Measurements from ENCODE around the gene ST3GAL4. TPM values are rescaled to one million over a fixed set of nuclear protein-coding genes. Genes with fewer than 3 reads are reported as not detected.
A peak's percentile ranks its signal among the peaks of the same experiment; 100 is the strongest.

Gene ST3GAL4
- total RNA-seq, 1 experiment from 2014 or later: 13.6 TPM

GRCh38 chr11:126450806-126451205 lies 95.3 kb downstream of the ST3GAL4 start:
- Mint-ChIP-seq H3K36me3 (ENCODE audit: insufficient read depth in 1 of 3, low read depth in 3 of 3) (peaks cover 5 to 15% (median 9%) of the 10 kb centered on the region in 3 experiments), H3K27ac (peak overlapping the region in 2 of 3 experiments; percentile 37 to 75; a peak in 2 of 7 replicates)
- no peak overlapping the region for H3K4me2 ChIP-seq (ENCODE audit: insufficient read depth, insufficient read length, low read length)

More at GRCh38 chr11:126450806-126451205, 95.3 kb downstream of the ST3GAL4 start:
- Mint-ChIP-seq H3K9me3 (peaks cover 15 to 16% of the 10 kb centered on the region in 2 experiments), H3K27me3 (ENCODE audit: low read depth) (peaks cover 5% of the 10 kb centered on the region), H3K4me1 (peaks cover 2 to 17% of the 10 kb centered on the region in 2 experiments; a peak in 3 of 4 replicates), H3K4me3 (peak overlapping the region in 1 of 2 experiments; percentile 53; a peak in 1 of 5 replicates)
- Histone ChIP-seq H2BK5ac (ENCODE audit: insufficient read length, low read length) (no peak overlapping the region), H4K5ac (ENCODE audit: insufficient read length, low read depth, low read length) (no peak overlapping the region), H3K23me2 (ENCODE audit: insufficient read length, low read depth, low read length, poor library complexity, severe bottlenecking) (no peaks in the 10 kb centered on the region), H3K18ac (ENCODE audit: insufficient read length, low read depth, low read length) (no peak overlapping the region), H4K91ac (ENCODE audit: insufficient read length, low read depth, low read length) (no peak overlapping the region), H3K56ac (ENCODE audit: insufficient read length, low read depth, low read length) (no peak overlapping the region), H4K8ac (replicated peaks; ENCODE audit: insufficient read length, low read depth, low read length) (peak overlapping the region; percentile 3), H3K9ac (ENCODE audit: extremely low read depth, insufficient read length, low read length) (no peak overlapping the region), H3K23ac (ENCODE audit: insufficient read length, low read depth, low read length) (no peak overlapping the region), H3K4ac (ENCODE audit: low read depth, low read length) (no peak overlapping the region), H2BK20ac (ENCODE audit: low read depth, low read length, poor library complexity, severe bottlenecking) (no peak overlapping the region), H3K27me3 (ENCODE audit: insufficient read depth, low read length) (no peaks in the 10 kb centered on the region), H2AK5ac (ENCODE audit: insufficient read length, low read length) (no peak overlapping the region), H3K9me3 (ENCODE audit: control insufficient read depth, low read depth, low read length) (no peaks in the 10 kb centered on the region), H3K79me2 (ENCODE audit: insufficient read depth, low read length) (no peaks in the 10 kb centered on the region), H2AFZ (ENCODE audit: low read length) (no peak overlapping the region), H3T11ph (ENCODE audit: low read length) (no peak overlapping the region), H4K20me1 (ENCODE audit: control insufficient read depth, insufficient read depth, insufficient read length) (no peaks in the 10 kb centered on the region), H3K79me1 (ENCODE audit: insufficient read depth, low read depth, low read length, poor library complexity, severe bottlenecking) (no peaks in the 10 kb centered on the region), H2BK15ac (ENCODE audit: low read depth, low read length) (no peak overlapping the region), H3K4me1 (ENCODE audit: insufficient read depth, low read length) (no peaks in the 10 kb centered on the region), H3K14ac (ENCODE audit: insufficient read depth, low read length) (no peak overlapping the region), H2BK120ac (ENCODE audit: low read depth, low read length, poor library complexity, severe bottlenecking) (no peak overlapping the region), H2BK12ac (ENCODE audit: insufficient read length, low read depth, low read length) (no peak overlapping the region), H3K27ac (ENCODE audit: insufficient read length, low read depth, low read length) (no peak overlapping the region)
- WGBS (ENCODE audit: extremely low coverage, insufficient read length, low lambda C conversion rate): no CpG with 5 or more reads among the region's 11 CpGs
- DNase-seq: no peak
- no peak for TF ChIP-seq CTCF (conservative IDR thresholded peaks at IDR 0.05)

Data from H9 (cell line).